ENCODE measurements around the gene CCL5.

CCL5 gene

DNA sequence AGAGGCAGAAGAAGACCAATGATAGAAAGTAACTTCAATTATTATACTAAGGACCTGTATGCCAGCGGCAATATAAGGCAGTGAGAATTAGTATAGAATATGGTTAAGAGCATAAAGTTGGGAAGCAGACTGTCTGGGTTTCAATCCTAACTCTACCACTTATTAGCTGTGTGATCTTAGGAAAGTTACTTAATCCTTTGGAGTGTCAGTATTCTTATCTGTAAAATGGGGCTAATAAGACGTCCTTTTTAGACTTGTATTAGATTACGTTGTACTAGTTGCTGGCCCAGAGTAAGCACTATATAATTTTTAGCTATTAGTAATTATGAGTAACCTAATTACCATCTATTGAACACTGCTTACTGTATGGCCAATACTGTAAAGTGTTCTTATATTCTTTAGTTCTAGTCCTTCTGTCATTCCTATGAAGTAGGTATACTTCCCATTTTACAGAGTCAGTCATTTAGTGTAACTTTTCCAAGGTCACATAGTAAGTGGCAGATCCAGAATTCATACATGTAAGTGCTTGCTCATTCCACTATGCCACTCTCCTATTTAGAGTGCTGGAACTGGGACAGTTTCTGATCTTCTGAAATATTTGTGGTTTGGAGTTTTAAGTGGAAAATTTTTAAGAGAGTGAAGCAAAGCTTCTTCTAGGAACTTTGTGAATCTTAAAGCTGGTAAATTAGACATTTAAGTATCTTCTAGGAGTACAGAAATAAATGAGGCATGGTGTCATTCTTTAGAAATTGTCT is 33.9 kb downstream of the CCL5 start:
- Mint-ChIP-seq H3K4me3 (no peak overlapping the region), H3K4me1 (ENCODE audit: low read depth in 2 of 2) (peaks cover 11 to 33% of the 10 kb centered on the region in 2 donors), H3K27me3 (no peaks in the 10 kb centered on the region), H3K27ac (peak overlapping the region in 1 of 2 donors; percentile 3), H3K36me3 (ENCODE audit: insufficient read depth) (peaks cover 55% of the 10 kb centered on the region), H3K9me3 (no peaks in the 10 kb centered on the region)
- ATAC-seq (replicated peaks): no peak
- DNase-seq: no peak

DNA sequence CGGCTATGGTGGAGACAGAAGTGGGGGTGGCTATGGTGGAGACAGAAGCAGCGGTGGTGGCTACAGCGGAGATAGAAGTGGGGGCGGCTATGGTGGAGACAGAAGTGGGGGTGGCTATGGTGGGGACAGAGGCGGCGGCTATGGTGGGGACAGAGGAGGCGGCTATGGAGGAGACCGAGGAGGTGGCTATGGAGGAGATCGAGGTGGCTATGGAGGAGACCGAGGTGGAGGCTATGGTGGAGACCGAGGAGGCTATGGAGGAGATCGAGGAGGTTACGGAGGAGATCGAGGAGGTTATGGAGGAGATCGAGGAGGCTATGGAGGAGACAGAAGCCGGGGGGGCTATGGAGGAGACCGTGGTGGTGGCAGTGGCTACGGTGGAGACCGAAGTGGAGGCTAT is 35.6 kb downstream of the CCL5 start:
- no peaks in the 10 kb centered on the region for H3K27me3 Mint-ChIP-seq
- H3K4me1 Mint-ChIP-seq (ENCODE audit: low read depth in 2 of 2): peaks cover 3 to 22% of the 10 kb centered on the region in 2 donors
- DNase-seq: no peak
- peaks cover 69% of the 10 kb centered on the region for H3K36me3 Mint-ChIP-seq (ENCODE audit: insufficient read depth)
- peak overlapping the region in 1 of 2 donors; percentile 72 for H3K27ac Mint-ChIP-seq
- H3K4me3 Mint-ChIP-seq: no peak overlapping the region
- no peak for ATAC-seq (replicated peaks)
- no peaks in the 10 kb centered on the region for H3K9me3 Mint-ChIP-seq

- DNase-seq: no peak
- no peaks in the 10 kb centered on the region for H3K9me3 Mint-ChIP-seq
- peaks cover 2 to 17% of the 10 kb centered on the region in 2 donors for H3K4me1 Mint-ChIP-seq (ENCODE audit: low read depth in 2 of 2)
- H3K36me3 Mint-ChIP-seq (ENCODE audit: insufficient read depth): peaks cover 76% of the 10 kb centered on the region
- no peaks in the 10 kb centered on the region for H3K27me3 Mint-ChIP-seq
- no peak for ATAC-seq (replicated peaks)
- H3K4me3 Mint-ChIP-seq: no peak overlapping the region
- peak overlapping the region; percentile 45 to 72 for H3K27ac Mint-ChIP-seq
Observed at GRCh38 chr17:35843698-35844097, 36.5 kb downstream of the CCL5 start.

DNA sequence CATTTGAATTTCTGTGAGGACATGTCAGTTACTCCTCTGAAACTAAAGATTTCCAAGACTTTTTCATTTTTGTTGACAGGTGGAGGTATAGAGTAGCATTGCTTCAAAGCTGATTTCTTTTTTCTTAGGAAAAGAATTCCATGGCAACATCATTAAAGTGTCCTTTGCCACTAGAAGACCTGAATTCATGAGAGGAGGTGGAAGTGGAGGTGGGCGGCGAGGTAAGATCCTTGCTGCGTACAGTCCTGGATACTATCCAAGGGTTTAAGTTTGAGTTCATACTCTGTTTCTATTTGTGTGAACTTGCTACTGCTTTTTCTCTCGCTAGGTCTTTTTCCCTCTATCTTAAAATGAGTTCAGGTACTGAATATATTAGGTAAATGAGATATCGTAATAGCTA is 37.9 kb downstream of the CCL5 start:
- peak overlapping the region; percentile 11 to 66 for H3K27ac Mint-ChIP-seq
- H3K27me3 Mint-ChIP-seq: no peaks in the 10 kb centered on the region
- no peaks in the 10 kb centered on the region for H3K9me3 Mint-ChIP-seq
- H3K36me3 Mint-ChIP-seq (ENCODE audit: insufficient read depth): peaks cover 84% of the 10 kb centered on the region
- no peak for DNase-seq
- H3K4me3 Mint-ChIP-seq: no peak overlapping the region
- no peak for ATAC-seq (replicated peaks)
- H3K4me1 Mint-ChIP-seq (ENCODE audit: low read depth in 2 of 2): peaks cover 2 to 17% of the 10 kb centered on the region in 2 donors

DNA sequence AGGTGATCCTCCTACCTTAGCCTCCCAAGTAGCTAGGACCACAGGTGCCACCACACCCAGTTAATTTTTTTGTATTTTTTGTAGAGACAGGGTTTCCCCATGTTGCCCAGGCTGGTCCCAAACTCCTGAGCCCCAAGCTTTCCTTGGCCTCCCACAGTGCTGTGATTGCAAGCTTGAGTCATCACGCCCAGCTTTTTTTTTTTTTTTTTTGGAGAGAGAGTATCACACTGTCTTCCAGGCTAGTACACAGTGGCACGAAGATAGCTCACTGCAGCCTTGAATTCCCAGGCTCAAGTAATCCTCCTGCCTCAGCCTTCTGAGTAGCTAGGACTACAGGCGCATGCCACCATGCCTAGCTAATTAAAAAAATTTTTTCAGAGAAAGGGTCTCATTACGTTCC is 38.7 kb downstream of the CCL5 start:
- DNase-seq (no peak), ATAC-seq (replicated peaks) (no peak)
- Mint-ChIP-seq H3K9me3 (no peaks in the 10 kb centered on the region), H3K36me3 (ENCODE audit: insufficient read depth) (peaks cover 91% of the 10 kb centered on the region), H3K4me3 (no peak overlapping the region), H3K27me3 (no peaks in the 10 kb centered on the region), H3K4me1 (ENCODE audit: low read depth in 2 of 2) (peaks cover 2 to 15% of the 10 kb centered on the region in 2 donors), H3K27ac (peak overlapping the region in 1 of 2 donors; percentile 66)

GRCh38 chr17:35841101-35841500 is 39.1 kb downstream of the CCL5 start:
- Mint-ChIP-seq H3K4me3 (no peak overlapping the region), H3K4me1 (ENCODE audit: low read depth in 2 of 2) (peaks cover 2 to 11% of the 10 kb centered on the region in 2 donors), H3K27ac (no peak overlapping the region), H3K9me3 (no peaks in the 10 kb centered on the region), H3K27me3 (no peaks in the 10 kb centered on the region), H3K36me3 (ENCODE audit: insufficient read depth) (peaks cover 95% of the 10 kb centered on the region)
- ATAC-seq (replicated peaks): no peak
- DNase-seq: no peak

DNA sequence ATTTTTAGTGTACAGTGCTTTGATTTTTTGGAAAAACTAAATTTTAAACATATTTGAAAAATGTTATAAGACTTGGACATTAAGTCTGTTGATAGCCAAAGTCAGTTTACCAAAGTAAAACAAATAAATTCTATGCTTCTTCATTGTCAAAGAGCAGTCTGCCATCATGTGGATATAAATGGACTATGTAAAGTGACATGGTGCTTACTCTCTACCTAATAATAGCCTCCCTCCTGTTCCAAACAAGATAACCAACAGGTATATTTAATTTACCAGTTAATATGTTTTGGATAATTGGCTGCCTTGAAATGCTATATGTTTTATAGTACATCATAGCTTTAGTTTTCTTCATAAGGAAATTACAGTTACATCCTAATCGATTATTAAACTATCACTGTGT is 55.0 kb downstream of the CCL5 start:
- DNase-seq (no peak), ATAC-seq (replicated peaks) (no peak)
- peaks cover 98% of the 10 kb centered on the region for H3K36me3 Mint-ChIP-seq (ENCODE audit: insufficient read depth)
- peaks cover 3 to 22% of the 10 kb centered on the region in 2 donors for H3K4me1 Mint-ChIP-seq (ENCODE audit: low read depth in 2 of 2)
- no peaks in the 10 kb centered on the region for H3K27me3 Mint-ChIP-seq
- H3K9me3 Mint-ChIP-seq: no peaks in the 10 kb centered on the region
- H3K4me3 Mint-ChIP-seq: no peak overlapping the region
- no peak overlapping the region for H3K27ac Mint-ChIP-seq

Measured in effector memory CD8-positive, alpha-beta T cell (primary cell).